Fibroblast of lung (primary cell): ENCODE measurements around the gene DEK. TPM values are rescaled to one million over a fixed set of nuclear protein-coding genes. Genes with fewer than 3 reads are reported as not detected.
A peak's percentile ranks its signal among the peaks of the same experiment; 100 is the strongest.

Experiments
- DNase-seq, 2 donors: peaks; one replicate each; pipeline versions ENCODE4 v3.0.0 to v3.0.0-alpha.2; 2010; ENCODE audit warnings: low read depth in 2 of 2
- H2AFZ ChIP-seq: 2 replicates; pipeline ENCODE4 v1.5.1; 2012; ENCODE audit warnings: low read length, control low read depth, inconsistent platforms
- H3K27ac ChIP-seq: 2 replicates; pipeline ENCODE4 v1.5.1; 2011; ENCODE audit warnings: low read length, control low read depth; ENCODE audit not compliant: insufficient read depth
- H3K27me3 ChIP-seq: 2 replicates; pipeline ENCODE4 v1.5.1; 2011; ENCODE audit warnings: mild to moderate bottlenecking, low read length; ENCODE audit not compliant: control insufficient read depth, insufficient read depth
- H3K36me3 ChIP-seq: 2 replicates; pipeline ENCODE4 v1.5.1; 2011; ENCODE audit warnings: low read length; ENCODE audit not compliant: control insufficient read depth, insufficient read depth
- H3K4me1 ChIP-seq: 2 replicates; pipeline ENCODE4 v1.5.1; 2011; ENCODE audit warnings: low read length; ENCODE audit not compliant: control insufficient read depth, insufficient read depth; ENCODE audit errors: extremely low read depth
- H3K4me2 ChIP-seq: 2 replicates; pipeline ENCODE4 v1.5.1; 2011; ENCODE audit warnings: low read length, control low read depth; ENCODE audit not compliant: insufficient read depth; ENCODE audit errors: extremely low read depth
- H3K4me3 ChIP-seq, 4 experiments: fragments of 200-600 bp in 1 of 4; sonication (generic) in 1 of 4; replicated peaks in 1 of 4; 2 replicates each; pipeline ENCODE4 v1.5.1; 2011 to 2016; ENCODE audit warnings: low read length in 4 of 4, low read depth in 3 of 4, mild to moderate bottlenecking in 3 of 4, control low read depth in 2 of 4, inconsistent platforms in 1 of 4, mixed read lengths in 1 of 4; ENCODE audit not compliant: insufficient read depth in 1 of 4; ENCODE audit errors: control extremely low read depth in 1 of 4
- H3K79me2 ChIP-seq: 2 replicates; pipeline ENCODE4 v1.5.1; 2012; ENCODE audit warnings: mild to moderate bottlenecking, low read length, inconsistent platforms; ENCODE audit not compliant: control insufficient read depth, insufficient read depth
- H3K9ac ChIP-seq: 2 replicates; pipeline ENCODE4 v1.5.1; 2011; ENCODE audit warnings: mild to moderate bottlenecking, low read length, control low read depth; ENCODE audit not compliant: insufficient read depth
- H3K9me3 ChIP-seq: 2 replicates; pipeline ENCODE4 v1.5.1; 2012; ENCODE audit warnings: low read depth, low read length; ENCODE audit not compliant: control insufficient read depth, insufficient read depth
- H4K20me1 ChIP-seq: 2 replicates; pipeline ENCODE4 v1.5.1; 2011; ENCODE audit warnings: low read length; ENCODE audit not compliant: control insufficient read depth, insufficient read depth; ENCODE audit errors: extremely low read depth
- CTCF ChIP-seq, 2 donors: IDR thresholded peaks in 1 of 2; conservative IDR thresholded peaks in 1 of 2; 1 replicate in 1 of 2; 2 replicates in 1 of 2; pipeline ENCODE4 v1.5.1; 2011 to 2012; ENCODE audit warnings: low read length in 2 of 2, control low read depth in 1 of 2, inconsistent platforms in 1 of 2, low read depth in 1 of 2, mild to moderate bottlenecking in 1 of 2
- EZH2 ChIP-seq: IDR thresholded peaks from 2 replicates; pipeline ENCODE4 v1.5.1; 2012; ENCODE audit warnings: low read length, control low read depth, mild to moderate bottlenecking; ENCODE audit errors: missing control alignments
- polyA plus RNA-seq, 2 donors: library from polyadenylated mRNA; depleted of rRNA in 1 of 2; stranded (reverse) in 1 of 2; unstranded in 1 of 2; fragments of >200 nt; gene quantifications; 2 replicates each; pipeline ENCODE4 v1.2.1, GENCODE V29; 2011 to 2012; ENCODE audit warnings: missing spikeins in 1 of 2
- total RNA-seq: library from RNA; depleted of rRNA; stranded (reverse); fragments of >200 nt; gene quantifications from 2 replicates; pipeline ENCODE4 v1.2.1, GENCODE V29; 2014

The DEK gene
- total and polyA plus RNA-seq, 2 donors (not counting 1 experiment from before 2014, with no cell fraction given), result 108 to 148 TPM

DNA sequence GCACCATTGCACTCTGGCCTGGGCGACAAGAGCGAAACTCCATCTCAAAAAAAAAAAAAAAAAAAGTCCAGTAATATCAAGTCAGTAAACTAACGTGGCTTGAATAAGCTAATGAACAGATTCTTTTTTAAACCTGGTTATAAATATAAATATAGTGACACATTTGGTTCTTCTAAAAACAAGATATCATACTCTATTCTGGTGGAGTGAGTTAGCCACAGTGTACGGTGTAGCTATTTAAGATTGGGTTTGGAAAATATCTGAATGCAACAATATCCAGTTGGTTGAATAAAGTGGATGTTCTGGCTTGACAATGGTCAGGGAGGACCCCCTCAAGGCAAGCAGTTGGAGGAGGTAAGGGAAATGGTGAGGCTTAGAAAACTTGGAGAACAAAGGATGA, 5.9 kb upstream of the DEK start:
- no peak overlapping the region for H3K9ac ChIP-seq
- no peak overlapping the region for H3K27ac ChIP-seq
- H4K20me1 ChIP-seq, result no peaks in the 10 kb centered on the region
- H3K9me3 ChIP-seq, result no peaks in the 10 kb centered on the region
- TF ChIP-seq CTCF (conservative IDR thresholded peaks at IDR 0.05 in 1 of 2, IDR thresholded peaks at IDR 0.05 in 1 of 2; ENCODE audit: low read depth in 1 of 2, low read length in 2 of 2) (no peak), EZH2 (no peak)
- H2AFZ ChIP-seq, result no peak overlapping the region
- H3K4me3 ChIP-seq, result no peak overlapping the region
- H3K27me3 ChIP-seq, result no peaks in the 10 kb centered on the region
- H3K36me3 ChIP-seq, result no peaks in the 10 kb centered on the region
- DNase-seq, result no peak
- no peaks in the 10 kb centered on the region for H3K79me2 ChIP-seq
- no peak overlapping the region for H3K4me2 ChIP-seq
- H3K4me1 ChIP-seq, result peaks cover 5% of the 10 kb centered on the region

DNA sequence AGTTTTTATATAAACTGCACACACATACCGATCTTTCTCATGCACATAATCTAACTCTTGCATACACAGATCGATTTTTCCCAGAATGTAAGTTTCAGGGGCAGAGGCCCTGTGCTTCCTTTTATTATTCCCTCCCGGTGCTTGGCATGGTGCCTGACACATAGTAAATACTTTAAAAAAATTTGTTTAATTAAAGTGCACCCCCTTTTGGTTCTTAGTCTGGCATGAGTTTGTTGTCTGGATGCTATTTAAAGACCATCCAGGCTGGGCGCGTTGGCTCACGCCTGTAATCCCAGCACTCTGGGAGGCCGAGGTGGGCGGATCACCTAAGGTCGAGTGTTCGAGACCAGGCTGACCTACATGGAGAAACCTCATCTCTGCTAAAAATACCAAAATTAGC, 5.4 kb upstream of the DEK start:
- TF ChIP-seq CTCF (conservative IDR thresholded peaks at IDR 0.05 in 1 of 2, IDR thresholded peaks at IDR 0.05 in 1 of 2; ENCODE audit: low read depth in 1 of 2, low read length in 2 of 2) (no peak), EZH2 (no peak)
- Histone ChIP-seq H3K9me3 (no peaks in the 10 kb centered on the region), H3K36me3 (no peaks in the 10 kb centered on the region), H3K27ac (no peak overlapping the region), H3K9ac (no peak overlapping the region), H3K4me2 (no peak overlapping the region), H4K20me1 (no peaks in the 10 kb centered on the region), H2AFZ (no peak overlapping the region), H3K4me3 (no peak overlapping the region), H3K4me1 (peaks cover 7% of the 10 kb centered on the region), H3K27me3 (no peaks in the 10 kb centered on the region), H3K79me2 (no peaks in the 10 kb centered on the region)
- DNase-seq, result no peak

- Histone ChIP-seq H3K4me2 (peak overlapping the region; percentile 4), H3K36me3 (no peaks in the 10 kb centered on the region), H3K27ac (no peak overlapping the region), H3K4me3 (no peak overlapping the region), H3K4me1 (peaks cover 7% of the 10 kb centered on the region), H3K9me3 (no peaks in the 10 kb centered on the region), H2AFZ (no peak overlapping the region), H4K20me1 (no peaks in the 10 kb centered on the region), H3K27me3 (no peaks in the 10 kb centered on the region), H3K9ac (no peak overlapping the region), H3K79me2 (no peaks in the 10 kb centered on the region)
- DNase-seq, result peak; percentile 40 to 62
- TF ChIP-seq EZH2 (no peak), CTCF (conservative IDR thresholded peaks at IDR 0.05 in 1 of 2, IDR thresholded peaks at IDR 0.05 in 1 of 2; ENCODE audit: low read depth in 1 of 2, low read length in 2 of 2) (no peak)
These were observed 4.9 kb upstream of the DEK start for GRCh38 chr6:18269253-18269652.
